Calu3 (cell line): ENCODE data around the gene ATAD3B. TPM values are rescaled to one million over a fixed set of nuclear protein-coding genes. Genes with fewer than 3 reads are reported as not detected.

Experiments used
- BruUV-seq: library from RNA; stranded (reverse); fragments of 400-500 nt; replicated peaks from 2 replicates; lab custom pipeline; 2021; lab: Mats Ljungman, UMichigan
- CTCF ChIA-PET: fragments of 300-600 bp; sonication (Branson Sonifier 250); formaldehyde crosslinking; loops from one replicate; lab custom pipeline; 2022; ENCODE audit warnings: antibody characterized with exemption; lab: Charles Lee
- DNase-seq: peaks from one replicate; pipeline ENCODE4 v3.0.0; 2022
- H3K27ac Mint-ChIP-seq: one replicate; pipeline ENCODE4 v1.8.0; 2022; ENCODE audit warnings: mixed read lengths; ENCODE audit not compliant: unreplicated experiment
- H3K27me3 Mint-ChIP-seq: one replicate; pipeline ENCODE4 v1.8.0; 2022; ENCODE audit warnings: mixed read lengths; ENCODE audit not compliant: unreplicated experiment
- H3K36me3 Mint-ChIP-seq: one replicate; pipeline ENCODE4 v1.8.0; 2022; ENCODE audit warnings: mild to moderate bottlenecking, moderate library complexity, mixed read lengths; ENCODE audit not compliant: insufficient read depth, unreplicated experiment
- H3K4me1 Mint-ChIP-seq: one replicate; pipeline ENCODE4 v1.8.0; 2022; ENCODE audit warnings: mild to moderate bottlenecking, low read depth, mixed read lengths; ENCODE audit not compliant: unreplicated experiment
- H3K4me3 Mint-ChIP-seq: one replicate; pipeline ENCODE4 v1.8.0; 2022; ENCODE audit warnings: mild to moderate bottlenecking, low read depth, moderate library complexity, mixed read lengths; ENCODE audit not compliant: unreplicated experiment
- H3K9me3 Mint-ChIP-seq: one replicate; pipeline ENCODE4 v1.8.0; 2022; ENCODE audit warnings: low read depth, mixed read lengths; ENCODE audit not compliant: unreplicated experiment
- CTCF ChIP-seq: fragments of 200-600 bp; IDR thresholded peaks from one replicate; pipeline ENCODE4 v1.8.0; 2022; ENCODE audit warnings: antibody characterized with exemption; ENCODE audit not compliant: unreplicated experiment
- intact Hi-C: fragments of 100-400 bp; cut with micrococcal nuclease; formaldehyde crosslinking; loops from one replicate; pipeline ENCODE4 v1.10.0; 2022; ENCODE audit not compliant: unreplicated experiment
- total RNA-seq: library from RNA; stranded (reverse); gene quantifications from 2 replicates; pipeline ENCODE4 v1.2.3, GENCODE V29; 2022

ATAD3B gene
- total RNA-seq, 1 experiment from 2014 or later: 46.3 TPM

- DNase-seq: no peak
- CTCF ChIA-PET: no interaction called here
- TF ChIP-seq CTCF: no peak
- Mint-ChIP-seq H3K36me3 (peaks cover 41% of the 10 kb centered on the region), H3K4me1 (no peaks in the 10 kb centered on the region), H3K27ac (no peak overlapping the region), H3K4me3 (no peak overlapping the region), H3K9me3 (no peaks in the 10 kb centered on the region), H3K27me3 (no peaks in the 10 kb centered on the region)
- intact Hi-C loops: no loop called here
- no TSS peak for BruUV-seq
Observed at GRCh38 chr1:1544544-1544943, 73.0 kb downstream of the ATAD3B start.

Other genes starting within 250 kb of the ATAD3B start
- 128 and 161 TPM in 2 replicates for gene SDF4, start 239.8 kb upstream of the ATAD3B start, total RNA-seq
- 23.4 and 25.9 TPM in 2 replicates for gene B3GALT6, start 239.5 kb upstream of the ATAD3B start, total RNA-seq
- 2.0 and 4.2 TPM in 2 replicates for gene C1QTNF12, start 225.0 kb upstream of the ATAD3B start, total RNA-seq
- 45.6 and 50.0 TPM in 2 replicates for gene UBE2J2, start 197.9 kb upstream of the ATAD3B start, total RNA-seq
- gene SCNN1D, start 191.3 kb upstream of the ATAD3B start, total RNA-seq: 2.5 and 4.1 TPM in 2 replicates
- 41.1 and 48.3 TPM in 2 replicates for gene ACAP3, start 163.8 kb upstream of the ATAD3B start, total RNA-seq
- 22.7 and 24.7 TPM in 2 replicates for gene PUSL1, start 163.2 kb upstream of the ATAD3B start, total RNA-seq
- gene INTS11, start 147.1 kb upstream of the ATAD3B start, total RNA-seq: 110 and 117 TPM in 2 replicates
- gene CPTP, start 147.0 kb upstream of the ATAD3B start, total RNA-seq: 20.1 and 23.7 TPM in 2 replicates
- 0.24 and 0.42 TPM in 2 replicates for gene TAS1R3, start 140.5 kb upstream of the ATAD3B start, total RNA-seq
- gene DVL1, start 122.3 kb upstream of the ATAD3B start, total RNA-seq: 83.9 and 90.9 TPM in 2 replicates
- not detected in 2 replicates for gene MXRA8, start 113.2 kb upstream of the ATAD3B start, total RNA-seq
- 98.9 and 107 TPM in 2 replicates for gene AURKAIP1, start 96.6 kb upstream of the ATAD3B start, total RNA-seq
- 166 and 172 TPM in 2 replicates for gene CCNL2, start 72.4 kb upstream of the ATAD3B start, total RNA-seq
- 81.2 and 99.1 TPM in 2 replicates for gene MRPL20, start 64.5 kb upstream of the ATAD3B start, total RNA-seq
- gene ANKRD65, start 50.5 kb upstream of the ATAD3B start, total RNA-seq: not detected in 2 replicates
- gene VWA1, start 36.1 kb upstream of the ATAD3B start, total RNA-seq: 78.7 and 78.9 TPM in 2 replicates
- 0.29 and 0.45 TPM in 2 replicates for gene ATAD3C, start 22.1 kb upstream of the ATAD3B start, total RNA-seq
- gene ATAD3A, start 40.4 kb downstream of the ATAD3B start, total RNA-seq: 46.2 and 54.4 TPM in 2 replicates
- gene TMEM240, start 68.9 kb downstream of the ATAD3B start, total RNA-seq: 5.0 and 5.1 TPM in 2 replicates
- gene SSU72, start 103.1 kb downstream of the ATAD3B start, total RNA-seq: 105 and 117 TPM in 2 replicates
- gene FNDC10, start 128.4 kb downstream of the ATAD3B start, total RNA-seq: 3.5 and 4.7 TPM in 2 replicates
- gene MIB2, start 143.7 kb downstream of the ATAD3B start, total RNA-seq: 50.0 and 50.3 TPM in 2 replicates
- gene MMP23B, start 160.4 kb downstream of the ATAD3B start, total RNA-seq: 1.6 and 1.9 TPM in 2 replicates
- gene CDK11B, start 187.2 kb downstream of the ATAD3B start, total RNA-seq: 24.2 and 24.9 TPM in 2 replicates
- 39.3 and 40.2 TPM in 2 replicates for gene SLC35E2B, start 221.0 kb downstream of the ATAD3B start, total RNA-seq